Stomach (tissue), 4 donors: ENCODE measurements around the gene ALK.

ENCODE experiments used
- CTCF ChIP-seq, 7 experiments: fragments of 450-650 bp in 4 of 7; fragments of 200-600 bp in 3 of 7; sonication (generic) in 3 of 7; IDR thresholded peaks; one replicate each; pipeline ENCODE4 v1.5.1; 2016 to 2019; ENCODE audit warnings: antibody characterized with exemption in 7 of 7, control low read depth in 2 of 7, mild to moderate bottlenecking in 1 of 7
- POLR2A ChIP-seq, 4 donors: fragments of 450-650 bp; IDR thresholded peaks; one replicate each; pipeline ENCODE4 v1.6.1; 2016; ENCODE audit warnings: antibody characterized with exemption in 4 of 4, control low read depth in 2 of 4, mild to moderate bottlenecking in 1 of 4, moderate library complexity in 1 of 4

- TF ChIP-seq CTCF (IDR thresholded peaks at IDR 0.05), result no peak
- TF ChIP-seq POLR2A (IDR thresholded peaks at IDR 0.05), result no peak
Measured at GRCh38 chr2:29469961-29470360, 451.4 kb downstream of the ALK start.
